OCI-LY1 (cell line): ENCODE results near the gene ASPG.

Source experiments
- EZH2 ChIP-seq: fragments of 200-600 bp; sonication (generic), shearing (Covaris generic); IDR thresholded peaks from 2 replicates; pipeline ENCODE4 v1.8.0; 2017; ENCODE audit warnings: borderline replicate concordance, mixed run types, mild to moderate bottlenecking, antibody characterized with exemption, low read length, moderate library complexity, mixed read lengths
- TF ChIP-seq, protein P1 (sequence below): fragments of 200-600 bp; sonication (generic), shearing (Covaris generic); IDR thresholded peaks from 2 replicates; pipeline ENCODE4 v1.5.1; 2017; ENCODE audit warnings: mild to moderate bottlenecking, antibody characterized with exemption, low read length, moderate library complexity, mixed read lengths

- TF ChIP-seq, protein P1, sequence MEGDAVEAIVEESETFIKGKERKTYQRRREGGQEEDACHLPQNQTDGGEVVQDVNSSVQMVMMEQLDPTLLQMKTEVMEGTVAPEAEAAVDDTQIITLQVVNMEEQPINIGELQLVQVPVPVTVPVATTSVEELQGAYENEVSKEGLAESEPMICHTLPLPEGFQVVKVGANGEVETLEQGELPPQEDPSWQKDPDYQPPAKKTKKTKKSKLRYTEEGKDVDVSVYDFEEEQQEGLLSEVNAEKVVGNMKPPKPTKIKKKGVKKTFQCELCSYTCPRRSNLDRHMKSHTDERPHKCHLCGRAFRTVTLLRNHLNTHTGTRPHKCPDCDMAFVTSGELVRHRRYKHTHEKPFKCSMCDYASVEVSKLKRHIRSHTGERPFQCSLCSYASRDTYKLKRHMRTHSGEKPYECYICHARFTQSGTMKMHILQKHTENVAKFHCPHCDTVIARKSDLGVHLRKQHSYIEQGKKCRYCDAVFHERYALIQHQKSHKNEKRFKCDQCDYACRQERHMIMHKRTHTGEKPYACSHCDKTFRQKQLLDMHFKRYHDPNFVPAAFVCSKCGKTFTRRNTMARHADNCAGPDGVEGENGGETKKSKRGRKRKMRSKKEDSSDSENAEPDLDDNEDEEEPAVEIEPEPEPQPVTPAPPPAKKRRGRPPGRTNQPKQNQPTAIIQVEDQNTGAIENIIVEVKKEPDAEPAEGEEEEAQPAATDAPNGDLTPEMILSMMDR: no peak
- TF ChIP-seq EZH2: no peak
These were observed 58.3 kb downstream of the ASPG start for GRCh38 chr14:104143521-104144452.
